LNCaP clone FGC (cell line): ENCODE measurements around the gene SLC15A5.

Experiments used
- DNase-seq: peaks from one replicate; pipeline ENCODE4 v3.0.0-alpha.2; 2011; ENCODE audit warnings: low read depth
- H3K4me3 ChIP-seq: 2 replicates; pipeline ENCODE4 v1.5.1; 2011; ENCODE audit warnings: mild to moderate bottlenecking, low read depth, low read length, control low read depth
- CTCF ChIP-seq: IDR thresholded peaks from 2 replicates; pipeline ENCODE4 v1.5.1; 2012; ENCODE audit warnings: mild to moderate bottlenecking; ENCODE audit not compliant: control insufficient read depth, insufficient read depth; ENCODE audit errors: extremely low read depth

The SLC15A5 gene

GRCh38 chr12:16243487-16244412, 33.7 kb downstream of the SLC15A5 start:
- no peak for TF ChIP-seq CTCF
- DNase-seq, result no peak
- H3K4me3 ChIP-seq, result no peak overlapping the region

DNA sequence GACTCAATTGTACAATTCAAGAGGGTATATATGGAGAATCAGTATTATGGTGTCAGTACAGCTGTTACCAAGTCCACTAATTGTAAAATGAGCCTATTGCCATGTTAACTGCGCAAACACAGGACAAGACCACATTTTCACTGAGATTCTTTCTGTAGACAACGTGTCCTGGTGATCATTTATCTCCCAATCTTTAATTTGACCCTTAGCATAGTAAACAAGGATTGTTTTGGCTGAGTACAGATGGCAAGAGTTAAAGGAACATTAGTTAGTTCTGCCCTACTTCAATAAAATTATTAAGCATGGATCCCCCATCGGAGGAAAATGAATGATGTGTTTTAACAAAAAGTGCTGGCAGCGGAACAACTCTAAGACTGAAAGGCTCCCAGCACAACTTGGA, 36.1 kb downstream of the SLC15A5 start:
- DNase-seq, result no peak
- no peak for TF ChIP-seq CTCF
- no peak overlapping the region for H3K4me3 ChIP-seq

- TF ChIP-seq CTCF, result no peak
- DNase-seq, result no peak
- no peak overlapping the region for H3K4me3 ChIP-seq
Measured at GRCh38 chr12:16238661-16239060, 38.8 kb downstream of the SLC15A5 start.

GRCh38 chr12:16229676-16230075, 47.8 kb downstream of the SLC15A5 start:
- no peak for TF ChIP-seq CTCF
- DNase-seq, result no peak
- H3K4me3 ChIP-seq, result no peak overlapping the region

DNA sequence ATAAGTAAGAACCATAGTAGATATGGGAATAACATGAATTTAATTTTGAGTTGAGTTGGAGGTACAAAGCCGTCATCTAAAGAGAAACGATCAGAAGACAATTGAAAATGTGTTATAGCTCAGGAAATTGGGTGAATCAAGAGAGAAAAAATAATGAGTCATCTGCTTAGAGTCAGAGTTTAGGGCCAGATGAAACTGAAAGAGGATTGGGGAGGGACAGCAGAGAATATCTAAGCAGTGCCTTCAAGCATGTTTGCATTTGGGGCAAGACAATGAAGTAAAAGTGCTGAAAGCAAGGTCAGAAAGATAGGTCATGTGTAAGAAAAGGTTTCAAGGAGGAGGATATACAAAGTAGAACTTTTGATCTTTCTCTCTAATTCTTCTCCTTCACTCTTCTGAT, 49.4 kb downstream of the SLC15A5 start:
- H3K4me3 ChIP-seq, result no peak overlapping the region
- no peak for DNase-seq
- TF ChIP-seq CTCF, result no peak

DNA sequence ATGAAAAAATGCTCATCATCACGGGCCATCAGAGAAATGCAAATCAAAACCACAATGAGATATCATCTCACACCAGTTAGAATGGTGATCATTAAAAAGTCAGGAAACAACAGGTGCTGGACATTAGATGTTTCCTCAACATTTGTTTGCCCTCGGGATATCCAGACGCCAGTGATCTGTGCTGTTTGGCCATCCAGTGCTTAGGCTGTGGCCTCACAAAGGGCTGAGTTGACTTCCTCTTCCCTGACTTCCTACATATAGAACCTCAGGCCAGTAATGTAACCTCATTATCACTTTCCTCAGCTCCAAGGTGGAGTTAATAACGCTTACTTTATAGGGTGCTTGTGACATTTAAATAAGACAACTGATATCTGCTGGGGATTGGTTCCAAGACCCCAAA, 51.8 kb downstream of the SLC15A5 start:
- no peak for TF ChIP-seq CTCF
- no peak for DNase-seq
- no peak overlapping the region for H3K4me3 ChIP-seq

GRCh38 chr12:16224196-16224595, 53.3 kb downstream of the SLC15A5 start:
- no peak for DNase-seq
- no peak for TF ChIP-seq CTCF
- no peak overlapping the region for H3K4me3 ChIP-seq
